Measurements from ENCODE around the gene FLRT1.

- TF ChIP-seq CTCF (IDR thresholded peaks at IDR 0.05) (no peak), POLR2AphosphoS5 (IDR thresholded peaks at IDR 0.05) (no peak), POLR2A (IDR thresholded peaks at IDR 0.05) (no peak), EP300 (IDR thresholded peaks at IDR 0.05; ENCODE audit: low read depth) (no peak)
Observed at GRCh38 chr11:64043545-64043944, 7.8 kb downstream of the FLRT1 start.
